HepG2 (cell line): ENCODE measurements around the gene MARCHF6. TPM values are rescaled to one million over a fixed set of nuclear protein-coding genes. Genes with fewer than 3 reads are reported as not detected.
"Not testable (repeated sequence)": the region's sequence is repeated elsewhere in the genome, so short reads cannot be mapped to it uniquely, and the experiment has no call there.

Experiments
- ATAC-seq: fragments of 200-7000 bp; cut with Tn5 transposase; 3 replicates; pipeline ENCODE4 v1.9.1; 2020; ENCODE audit warnings: mild to moderate bottlenecking, moderate library complexity
- BruUV-seq: library from RNA; stranded (reverse); fragments of 400-500 nt; replicated peaks from 2 replicates; lab custom pipeline; 2021; lab: Mats Ljungman, UMichigan
- CTCF ChIA-PET: fragments of 300-600 bp; formaldehyde crosslinking; extraction: SDS; loops from one replicate; lab custom pipeline; 2021; ENCODE audit warnings: low total read pairs, inconsistent platforms, low intra/inter-chr PET ratio; lab: Yijun Ruan, JAX
- POLR2A ChIA-PET: fragments of 350-600 bp; sonication (Branson Sonifier 250); formaldehyde crosslinking; loops from one replicate; lab custom pipeline; 2020; ENCODE audit warnings: antibody characterized with exemption, inconsistent platforms; lab: Yijun Ruan, JAX
- DNase-seq: peaks from one replicate; pipeline ENCODE4 v3.0.0-alpha.2; 2015; ENCODE audit warnings: low spot score
- FAIRE-seq: peaks from 3 replicates; lab custom pipeline; 2011; peaks lifted over from hg19 to GRCh38; lab: Jason Lieb, UNC
- H2AFZ ChIP-seq: one replicate; pipeline ENCODE4 v1.6.1; 2011; ENCODE audit warnings: low read length, inconsistent platforms
- H3K27ac ChIP-seq: fragments of 300-600 bp; 3 replicates; pipeline ENCODE4 v1.8.0; 2011; ENCODE audit warnings: mixed run types, mild to moderate bottlenecking, mixed read lengths, low read length, inconsistent platforms; ENCODE audit not compliant: insufficient read depth; ENCODE audit errors: extremely low read length
- H3K27me3 ChIP-seq, 2 experiments: fragments of 200-600 bp in 1 of 2; 2 replicates in 1 of 2; 3 replicates in 1 of 2; pipeline versions ENCODE4 v1.6.0 to v1.8.0; 2011; ENCODE audit warnings: low read length in 2 of 2, mild to moderate bottlenecking in 2 of 2, moderate library complexity in 2 of 2, inconsistent platforms in 1 of 2; ENCODE audit not compliant: insufficient read depth in 2 of 2, control insufficient read depth in 1 of 2
- H3K36me3 ChIP-seq, 2 experiments: fragments of 200-600 bp in 1 of 2; replicated peaks in 1 of 2; 2 replicates in 1 of 2; 3 replicates in 1 of 2; pipeline versions ENCODE4 v1.5.1 to v1.8.0; 2011; ENCODE audit warnings: low read length in 2 of 2, inconsistent platforms in 1 of 2; ENCODE audit not compliant: insufficient read depth in 2 of 2, control insufficient read depth in 1 of 2
- H3K4me1 ChIP-seq: 2 replicates; pipeline ENCODE4 v1.5.1; 2012; ENCODE audit warnings: low read length, inconsistent platforms; ENCODE audit not compliant: insufficient read depth
- H3K4me2 ChIP-seq: 2 replicates; pipeline ENCODE4 v1.6.0; 2011; ENCODE audit warnings: low read depth, low read length, inconsistent platforms
- H3K4me3 ChIP-seq, 3 experiments: fragments of 200-600 bp in 1 of 3; sonication (generic), shearing (Covaris generic) in 1 of 3; replicated peaks in 1 of 3; 2 replicates each; pipeline ENCODE4 v1.5.1; 2011 to 2016; ENCODE audit warnings: low read length in 3 of 3, inconsistent platforms in 2 of 3, low read depth in 2 of 3, mild to moderate bottlenecking in 2 of 3, control low read depth in 1 of 3, mixed read lengths in 1 of 3; ENCODE audit not compliant: insufficient read depth in 1 of 3
- H3K79me2 ChIP-seq: one replicate; pipeline ENCODE4 v1.6.1; 2011; ENCODE audit warnings: low read length, inconsistent platforms; ENCODE audit not compliant: insufficient read depth
- H3K9ac ChIP-seq: 2 replicates; pipeline ENCODE4 v1.6.0; 2011; ENCODE audit warnings: mild to moderate bottlenecking, low read depth, low read length, inconsistent platforms; ENCODE audit not compliant: insufficient read depth
- H3K9me3 ChIP-seq: 2 replicates; pipeline ENCODE4 v1.5.1; 2012; ENCODE audit warnings: mild to moderate bottlenecking, low read length
- H4K20me1 ChIP-seq: 2 replicates; pipeline ENCODE4 v1.6.0; 2011; ENCODE audit warnings: inconsistent platforms, mild to moderate bottlenecking, low read length, moderate library complexity; ENCODE audit not compliant: insufficient read depth
- CHD2 ChIP-seq: IDR thresholded peaks from 2 replicates; pipeline ENCODE4 v1.6.1; 2011; ENCODE audit warnings: low read depth, low read length, improper control_type of control experiment
- DNMT3B ChIP-seq: conservative IDR thresholded peaks from 2 replicates; pipeline ENCODE4 v1.6.1; 2016; ENCODE audit warnings: missing biosample characterization, control low read depth
- PHF21A ChIP-seq: sonication (generic); formaldehyde crosslinking; IDR thresholded peaks from 2 replicates; pipeline ENCODE4 v1.5.0; 2020; ENCODE audit warnings: mild to moderate bottlenecking, missing genetic modification reagents
- RAD21 ChIP-seq: fragments of 450-650 bp; formaldehyde crosslinking; IDR thresholded peaks from 2 replicates; pipeline ENCODE4 v1.5.0; 2020; ENCODE audit warnings: mild to moderate bottlenecking
- REL ChIP-seq: sonication (generic); formaldehyde crosslinking; conservative IDR thresholded peaks from 2 replicates; pipeline ENCODE4 v1.8.0; 2022; ENCODE audit warnings: mild to moderate bottlenecking, missing genetic modification reagents, moderate library complexity
- ZFP36L2 ChIP-seq: sonication (generic); formaldehyde crosslinking; IDR thresholded peaks from 2 replicates; pipeline ENCODE4 v1.4.0; 2020; ENCODE audit warnings: missing genetic modification reagents
- ZNF329 ChIP-seq: sonication (generic); formaldehyde crosslinking; IDR thresholded peaks from 2 replicates; pipeline ENCODE4 v1.9.0; 2021; ENCODE audit warnings: low read depth, mild to moderate bottlenecking, missing genetic modification reagents
- ZNF557 ChIP-seq: sonication (generic); formaldehyde crosslinking; IDR thresholded peaks from 2 replicates; pipeline ENCODE4 v1.4.0; 2020; ENCODE audit warnings: missing genetic modification reagents
- ZNF788 ChIP-seq: sonication (generic); formaldehyde crosslinking; IDR thresholded peaks from 2 replicates; pipeline ENCODE4 v1.5.0; 2020; ENCODE audit warnings: mild to moderate bottlenecking, missing genetic modification reagents, borderline replicate concordance
- ZSCAN25 ChIP-seq: sonication (generic); formaldehyde crosslinking; IDR thresholded peaks from 2 replicates; pipeline ENCODE4 v1.8.0; 2022; ENCODE audit warnings: mild to moderate bottlenecking, missing genetic modification reagents
- ZSCAN29 ChIP-seq: sonication (generic); formaldehyde crosslinking; conservative IDR thresholded peaks from 2 replicates; pipeline ENCODE4 v1.4.0; 2020; ENCODE audit warnings: mild to moderate bottlenecking, missing genetic modification reagents
- WGBS: methylation state at CpG from one replicate; pipeline ENCODE4 v1.1.6; 2017; ENCODE audit warnings: low lambda C conversion rate; 5-methylcytosine and 5-hydroxymethylcytosine counted together
- in situ Hi-C: cut with HindIII; loops from 2 replicates; pipeline ENCODE4 v1.10.0; 2017; ENCODE audit warnings: low pct_unique_long_range_greater_than_20kb; ENCODE audit not compliant: extremely low pct_ligation_motif_present
- intact Hi-C: fragments of 100-400 bp; cut with micrococcal nuclease; formaldehyde crosslinking; loops from one replicate; pipeline ENCODE4 v1.10.0; 2022; ENCODE audit not compliant: unreplicated experiment
- polyA plus RNA-seq, 8 experiments: library from polyadenylated mRNA; depleted of rRNA in 3 of 8; stranded (reverse) in 7 of 8; unstranded in 1 of 8; fragments of >200 nt; fragmentation: Illumina TruSeq in 4 of 8; extraction: Trizol in 4 of 8; gene quantifications; 2 replicates each; pipeline versions ENCODE4 v1.2.1 to v1.2.3, GENCODE V29; 2011 to 2016; ENCODE audit warnings: low read depth in 4 of 8, missing spikeins in 1 of 8, mixed read lengths in 1 of 8; ENCODE audit not compliant: insufficient read depth in 1 of 8
- total RNA-seq, 5 experiments: library from RNA; depleted of rRNA; stranded (reverse); fragments of >200 nt; fragmentation: Illumina TruSeq; extraction: Trizol; gene quantifications; 2 replicates each; pipeline ENCODE4 v1.2.3, GENCODE V29; 2016; ENCODE audit warnings: low read depth in 1 of 5
- TF ChIP-seq, protein P1 (sequence below): fragments of 450-650 bp; IDR thresholded peaks from 2 replicates; pipeline ENCODE4 v1.6.1; 2017; ENCODE audit warnings: mild to moderate bottlenecking

MARCHF6 gene
- total and polyA plus RNA-seq, 2 of the 13 experiments (the other 11 are each of a cell fraction or from before 2014, with no cell fraction given) = 48.6 to 107 TPM

DNA sequence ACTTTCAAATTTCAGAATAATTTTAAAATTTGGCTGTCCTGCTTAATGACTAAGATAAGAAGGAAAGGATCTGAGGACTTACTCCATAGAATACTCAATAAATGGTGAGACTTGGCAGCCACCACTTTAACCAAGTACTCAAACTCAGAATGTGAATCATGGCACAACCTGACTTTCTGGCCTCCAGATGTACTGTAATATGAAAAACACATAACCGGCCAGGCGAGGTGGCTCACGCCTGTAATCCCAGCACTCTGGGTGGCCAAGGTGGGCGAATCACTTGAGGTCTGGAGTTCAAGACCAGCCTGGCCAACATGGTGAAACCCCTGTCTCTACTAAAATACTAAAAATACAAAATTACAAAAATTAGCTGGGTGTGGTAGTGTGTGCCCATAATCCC lies 10.0 kb upstream of the MARCHF6 start:
- ChIA-PET CTCF (no interaction called here), POLR2A (interaction anchor here (1.7 kb wide), 1 partner anchor 10 kb away, joined by 9 read pairs; the partner anchor contains the start of gene MARCHF6)
- ATAC-seq = no peak
- in situ Hi-C loops (no loop called here), intact Hi-C loops (no loop called here)
- no peak overlapping the region for H3K4me2 ChIP-seq
- no peak overlapping the region for H3K27ac ChIP-seq
- H2AFZ ChIP-seq = no peak overlapping the region
- no peaks in the 10 kb centered on the region for H3K36me3 ChIP-seq
- 75% methylated on average over 4 of the region's 4 CpGs for WGBS
- H3K79me2 ChIP-seq = no peaks in the 10 kb centered on the region
- no peak overlapping the region for H3K4me3 ChIP-seq
- no peak for TF ChIP-seq RAD21 (CRISPR knock-in tag)
- TF ChIP-seq, protein P1, sequence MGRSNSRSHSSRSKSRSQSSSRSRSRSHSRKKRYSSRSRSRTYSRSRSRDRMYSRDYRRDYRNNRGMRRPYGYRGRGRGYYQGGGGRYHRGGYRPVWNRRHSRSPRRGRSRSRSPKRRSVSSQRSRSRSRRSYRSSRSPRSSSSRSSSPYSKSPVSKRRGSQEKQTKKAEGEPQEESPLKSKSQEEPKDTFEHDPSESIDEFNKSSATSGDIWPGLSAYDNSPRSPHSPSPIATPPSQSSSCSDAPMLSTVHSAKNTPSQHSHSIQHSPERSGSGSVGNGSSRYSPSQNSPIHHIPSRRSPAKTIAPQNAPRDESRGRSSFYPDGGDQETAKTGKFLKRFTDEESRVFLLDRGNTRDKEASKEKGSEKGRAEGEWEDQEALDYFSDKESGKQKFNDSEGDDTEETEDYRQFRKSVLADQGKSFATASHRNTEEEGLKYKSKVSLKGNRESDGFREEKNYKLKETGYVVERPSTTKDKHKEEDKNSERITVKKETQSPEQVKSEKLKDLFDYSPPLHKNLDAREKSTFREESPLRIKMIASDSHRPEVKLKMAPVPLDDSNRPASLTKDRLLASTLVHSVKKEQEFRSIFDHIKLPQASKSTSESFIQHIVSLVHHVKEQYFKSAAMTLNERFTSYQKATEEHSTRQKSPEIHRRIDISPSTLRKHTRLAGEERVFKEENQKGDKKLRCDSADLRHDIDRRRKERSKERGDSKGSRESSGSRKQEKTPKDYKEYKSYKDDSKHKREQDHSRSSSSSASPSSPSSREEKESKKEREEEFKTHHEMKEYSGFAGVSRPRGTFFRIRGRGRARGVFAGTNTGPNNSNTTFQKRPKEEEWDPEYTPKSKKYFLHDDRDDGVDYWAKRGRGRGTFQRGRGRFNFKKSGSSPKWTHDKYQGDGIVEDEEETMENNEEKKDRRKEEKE = no peak
- TF ChIP-seq ZNF557 (CRISPR knock-in tag) = no peak
- TF ChIP-seq CHD2 = no peak
- TF ChIP-seq DNMT3B = no peak
- TF ChIP-seq ZSCAN25 = no peak
- no peak for TF ChIP-seq ZFP36L2 (CRISPR knock-in tag)
- no peak for TF ChIP-seq ZNF329 (CRISPR knock-in tag)
- TF ChIP-seq PHF21A (CRISPR knock-in tag) = no peak
- TF ChIP-seq ZNF788 (CRISPR knock-in tag) = no peak
- no peak for TF ChIP-seq ZSCAN29 (CRISPR knock-in tag)
- TF ChIP-seq REL (CRISPR knock-in tag) = no peak
- TF ChIP-seq, all 625 proteins: peak for 0
- no TSS peak for BruUV-seq
- no peak overlapping the region for H3K9ac ChIP-seq
- no peaks in the 10 kb centered on the region for H3K4me1 ChIP-seq
- no peak for FAIRE-seq
- no peaks in the 10 kb centered on the region for H4K20me1 ChIP-seq
- no peak for DNase-seq
- no peaks in the 10 kb centered on the region for H3K27me3 ChIP-seq
- no peaks in the 10 kb centered on the region for H3K9me3 ChIP-seq

DNA sequence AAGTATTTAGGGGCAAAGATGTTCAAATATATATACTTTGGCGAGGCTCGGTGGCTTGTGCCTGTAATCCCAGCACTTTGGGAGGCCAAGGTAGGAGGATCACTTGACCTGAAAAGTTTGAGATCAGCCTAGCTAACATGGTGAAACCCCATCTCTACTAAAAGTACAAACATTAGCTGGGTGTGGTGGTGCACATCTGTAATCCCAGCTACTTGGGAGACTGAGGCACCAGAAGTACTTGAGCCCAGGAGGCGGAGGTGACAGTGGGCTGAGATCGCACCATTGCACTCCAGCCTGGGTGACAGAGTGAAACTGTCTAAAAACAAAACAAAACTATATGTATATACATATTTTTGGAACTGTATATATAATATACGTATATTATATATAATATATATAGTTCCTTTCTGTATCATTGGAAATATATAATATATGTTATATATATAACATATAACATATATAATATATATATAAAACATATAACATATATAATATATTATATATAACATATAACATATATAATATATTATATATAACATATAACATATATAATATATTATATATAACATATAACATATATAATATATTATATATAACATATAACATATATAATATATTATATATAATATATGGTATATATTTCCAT lies 8.9 kb upstream of the MARCHF6 start:
- H2AFZ ChIP-seq, CTCF ChIA-PET, BruUV-seq, H3K9ac ChIP-seq, ATAC-seq, H3K4me2 ChIP-seq, H3K9me3 ChIP-seq, H3K4me3 ChIP-seq, H3K27ac ChIP-seq, intact Hi-C loops, DNase-seq, FAIRE-seq, POLR2A ChIA-PET, H3K36me3 ChIP-seq, in situ Hi-C loops, H3K4me1 ChIP-seq, H3K27me3 ChIP-seq, H4K20me1 ChIP-seq, H3K79me2 ChIP-seq: not testable (repeated sequence)
- 98% methylated on average over 5 of the region's 5 CpGs for WGBS
